Uterus (tissue), 4 donors: ENCODE measurements around the gene NAA15. TPM values are rescaled to one million over a fixed set of nuclear protein-coding genes. Genes with fewer than 3 reads are reported as not detected.

ENCODE experiments used
- DNase-seq, 2 donors: peaks; one replicate each; pipeline ENCODE4 v3.0.0-alpha.2; 2019 to 2020
- H3K27ac ChIP-seq, 2 donors: fragments of 200-600 bp; sonication (generic); 1 replicate in 1 of 2; 2 replicates in 1 of 2; pipeline ENCODE4 v1.5.1; 2016 to 2018
- H3K27me3 ChIP-seq, 2 donors: fragments of 200-600 bp; sonication (generic); one replicate each; pipeline ENCODE4 v1.5.1; 2018 to 2019; ENCODE audit warnings: control low read depth in 1 of 2
- H3K36me3 ChIP-seq, 2 donors: fragments of 200-600 bp; sonication (generic); one replicate each; pipeline ENCODE4 v1.5.1; 2019; ENCODE audit warnings: control low read depth in 1 of 2
- H3K4me1 ChIP-seq, 2 donors: fragments of 200-600 bp; sonication (generic); one replicate each; pipeline ENCODE4 v1.5.1; 2018 to 2019; ENCODE audit warnings: control low read depth in 1 of 2
- H3K4me3 ChIP-seq, 2 donors: fragments of 200-600 bp; sonication (generic); 1 replicate in 1 of 2; 2 replicates in 1 of 2; pipeline ENCODE4 v1.5.1; 2018 to 2019; ENCODE audit warnings: mild to moderate bottlenecking in 1 of 2
- H3K9me3 ChIP-seq, 2 donors: fragments of 200-600 bp; sonication (generic); one replicate each; pipeline ENCODE4 v1.5.1; 2019; ENCODE audit warnings: control low read depth in 1 of 2
- POLR2A ChIP-seq, 2 donors: fragments of 450-650 bp; IDR thresholded peaks; one replicate each; pipeline ENCODE4 v1.6.1; 2016; ENCODE audit warnings: antibody characterized with exemption in 2 of 2, mild to moderate bottlenecking in 1 of 2, moderate library complexity in 1 of 2
- intact Hi-C: fragments of 100-400 bp; cut with DNase I; formaldehyde crosslinking; loops from one replicate; pipeline ENCODE4 v1.15.1; 2023; ENCODE audit warnings: low total_unique reads
- total RNA-seq, 4 donors: library from RNA; depleted of rRNA in 3 of 4; stranded (reverse); fragments of >200 nt in 3 of 4; gene quantifications; one replicate each; pipeline versions ENCODE4 v1.1.0 to v1.2.4, GENCODE V29; 2014 to 2023
- TF ChIP-seq, protein P1 (sequence below), 4 experiments: fragments of 200-600 bp in 2 of 4; fragments of 450-650 bp in 2 of 4; sonication (generic) in 2 of 4; IDR thresholded peaks; one replicate each; pipeline ENCODE4 v1.5.1; 2016 to 2019; ENCODE audit warnings: antibody characterized with exemption in 4 of 4, mild to moderate bottlenecking in 2 of 4, moderate library complexity in 1 of 4
- donor health status: DM: yes; HTN: yes; CAD: no.

Gene NAA15
- total RNA-seq, 4 donors from 2014 or later = 47.1 to 75.1 (median 54.1) TPM

DNA sequence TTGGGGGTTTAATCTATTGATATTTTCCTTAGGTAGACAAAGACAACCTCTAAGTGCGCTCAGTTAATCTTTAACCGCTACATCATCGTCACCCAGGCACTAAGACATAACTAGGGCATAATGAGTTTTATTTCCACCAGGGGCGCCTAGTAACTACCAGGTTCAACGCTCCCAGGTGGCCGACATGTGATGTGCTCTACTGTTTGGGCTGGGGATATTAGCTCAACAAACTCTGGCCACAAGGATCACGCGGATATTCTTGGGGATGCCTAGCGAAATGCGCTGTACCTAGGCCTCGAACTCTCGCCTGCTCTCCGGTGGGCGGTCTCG is 151.7 kb downstream of the NAA15 start:
- H3K4me3 ChIP-seq = peak overlapping the region; percentile 94 to 97

DNA sequence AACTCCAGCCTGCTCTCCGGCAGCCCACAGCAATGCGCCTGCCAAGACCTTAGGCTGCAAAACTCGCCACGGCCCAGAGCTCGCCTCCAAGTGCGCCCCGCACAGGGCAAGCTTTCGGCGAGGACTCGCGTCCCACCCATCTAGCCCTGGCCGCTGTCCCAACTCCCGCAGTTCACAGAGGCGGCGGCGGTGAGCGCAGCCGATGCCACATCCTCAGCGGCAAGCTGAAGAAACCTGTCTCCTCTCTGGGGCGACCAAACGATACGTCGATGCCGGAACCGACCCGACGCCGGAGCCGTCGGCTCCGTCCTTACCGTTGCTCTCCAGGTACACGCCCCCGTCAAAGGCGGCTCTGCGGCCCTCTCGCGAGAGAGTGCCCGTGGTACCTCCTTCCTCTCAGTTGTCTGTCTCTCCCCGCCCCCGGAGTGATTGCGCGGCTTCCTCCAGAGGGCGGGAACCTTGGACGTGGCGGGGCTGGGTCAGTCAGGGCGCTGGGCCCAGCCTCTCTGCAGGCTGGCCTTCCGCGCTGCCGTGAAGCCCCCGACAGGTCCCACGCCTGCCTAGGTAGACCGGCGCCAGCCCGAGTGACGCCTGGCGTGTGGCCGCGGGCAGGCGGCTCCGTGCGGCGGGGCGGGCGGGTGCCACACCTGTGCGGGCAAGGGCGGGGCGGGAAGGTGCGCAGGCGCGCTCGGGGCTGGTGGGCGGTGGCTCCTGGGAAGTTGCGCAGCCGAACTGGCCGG is 152.2 kb downstream of the NAA15 start:
- Histone ChIP-seq H3K9me3 (no peaks in the 10 kb centered on the region), H3K36me3 (no peaks in the 10 kb centered on the region), H3K4me3 (peak overlapping the region; percentile 94 to 97), H3K4me1 (no peaks in the 10 kb centered on the region), H3K27me3 (no peaks in the 10 kb centered on the region), H3K27ac (peak overlapping the region; percentile 98 to 99)
- intact Hi-C loops = loop anchor here (10.0 kb wide), 1 partner anchor 101 kb away; the partner anchor contains the start of gene SETD7
- peak; percentile 97 to 99 for DNase-seq
- TF ChIP-seq, protein P1, sequence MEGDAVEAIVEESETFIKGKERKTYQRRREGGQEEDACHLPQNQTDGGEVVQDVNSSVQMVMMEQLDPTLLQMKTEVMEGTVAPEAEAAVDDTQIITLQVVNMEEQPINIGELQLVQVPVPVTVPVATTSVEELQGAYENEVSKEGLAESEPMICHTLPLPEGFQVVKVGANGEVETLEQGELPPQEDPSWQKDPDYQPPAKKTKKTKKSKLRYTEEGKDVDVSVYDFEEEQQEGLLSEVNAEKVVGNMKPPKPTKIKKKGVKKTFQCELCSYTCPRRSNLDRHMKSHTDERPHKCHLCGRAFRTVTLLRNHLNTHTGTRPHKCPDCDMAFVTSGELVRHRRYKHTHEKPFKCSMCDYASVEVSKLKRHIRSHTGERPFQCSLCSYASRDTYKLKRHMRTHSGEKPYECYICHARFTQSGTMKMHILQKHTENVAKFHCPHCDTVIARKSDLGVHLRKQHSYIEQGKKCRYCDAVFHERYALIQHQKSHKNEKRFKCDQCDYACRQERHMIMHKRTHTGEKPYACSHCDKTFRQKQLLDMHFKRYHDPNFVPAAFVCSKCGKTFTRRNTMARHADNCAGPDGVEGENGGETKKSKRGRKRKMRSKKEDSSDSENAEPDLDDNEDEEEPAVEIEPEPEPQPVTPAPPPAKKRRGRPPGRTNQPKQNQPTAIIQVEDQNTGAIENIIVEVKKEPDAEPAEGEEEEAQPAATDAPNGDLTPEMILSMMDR (IDR thresholded peaks at IDR 0.05) = peak in 1 of 4 experiments; percentile 7
- TF ChIP-seq POLR2A (IDR thresholded peaks at IDR 0.05) = peak; percentile 85 to 88

More for the DNA sequence above, 151.7 kb downstream of the NAA15 start:
- intact Hi-C loops = loop anchor here (10.0 kb wide), 1 partner anchor 102 kb away; the partner anchor contains the start of gene SETD7
- Histone ChIP-seq H3K36me3 (no peaks in the 10 kb centered on the region), H3K27ac (peak overlapping the region; percentile 98 to 99), H3K9me3 (no peaks in the 10 kb centered on the region), H3K27me3 (no peaks in the 10 kb centered on the region), H3K4me1 (no peaks in the 10 kb centered on the region)
- no peak for TF ChIP-seq POLR2A (IDR thresholded peaks at IDR 0.05)
- TF ChIP-seq, protein P1 (IDR thresholded peaks at IDR 0.05) = peak in 2 of 4 experiments; percentile 21 to 38
- DNase-seq = no peak

DNA sequence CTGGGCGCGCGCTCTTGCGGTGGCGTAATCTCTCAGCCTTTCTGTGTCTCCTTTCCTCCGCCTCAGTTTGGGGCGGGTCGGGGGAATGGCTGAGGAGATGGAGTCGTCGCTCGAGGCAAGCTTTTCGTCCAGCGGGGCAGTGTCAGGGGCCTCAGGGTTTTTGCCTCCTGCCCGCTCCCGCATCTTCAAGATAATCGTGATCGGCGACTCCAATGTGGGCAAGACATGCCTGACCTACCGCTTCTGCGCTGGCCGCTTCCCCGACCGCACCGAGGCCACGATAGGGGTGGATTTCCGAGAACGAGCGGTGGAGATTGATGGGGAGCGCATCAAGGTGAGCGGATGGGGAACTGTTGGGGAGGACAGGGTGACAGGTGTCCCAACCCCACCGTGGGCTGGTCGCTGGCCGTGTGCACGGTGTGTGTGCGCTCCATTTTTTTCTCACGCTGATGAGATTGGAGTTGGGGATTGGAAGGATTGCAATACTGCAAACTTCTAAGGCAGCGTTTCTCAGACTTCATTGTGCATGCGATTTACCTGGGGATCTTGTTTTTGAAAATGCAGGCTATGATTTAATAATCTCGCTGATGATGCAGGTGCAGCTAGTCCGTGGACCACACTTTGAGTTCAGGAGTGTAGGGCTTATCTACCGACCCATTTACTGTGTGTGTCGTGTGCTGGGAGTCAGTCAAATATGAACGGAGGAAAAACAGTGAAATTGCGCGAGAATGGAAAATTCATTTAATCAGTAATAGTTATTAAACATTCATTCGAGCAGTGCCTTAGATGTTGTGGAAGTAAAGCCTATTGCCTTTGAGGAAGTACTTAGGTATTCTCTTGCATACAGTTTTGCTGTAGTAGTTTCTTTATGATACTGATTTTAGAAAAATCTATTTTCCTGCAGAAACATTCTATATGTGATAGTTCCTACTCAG is 153.1 kb downstream of the NAA15 start, which contains the start of gene RAB33B:
Gene RAB33B (plus strand): TSS at position 11 of the 935 bp plus-strand sequence. CDS start 75 bp downstream, at position 86.
- H3K4me1 ChIP-seq = no peaks in the 10 kb centered on the region
- H3K9me3 ChIP-seq = no peaks in the 10 kb centered on the region
- intact Hi-C loops = loop anchor here (10.0 kb wide), 1 partner anchor 100 kb away; the partner anchor contains the start of gene SETD7
- no peaks in the 10 kb centered on the region for H3K27me3 ChIP-seq
- DNase-seq = no peak
- peak within 1 kb of the TSS; percentile 94 to 97 for H3K4me3 ChIP-seq
- H3K27ac ChIP-seq = peak within 1 kb of the TSS; percentile 98 to 99
- no peaks in the 10 kb centered on the region for H3K36me3 ChIP-seq
- TF ChIP-seq, protein P1 (IDR thresholded peaks at IDR 0.05) = no peak
- peak; percentile 79 to 94 for TF ChIP-seq POLR2A (IDR thresholded peaks at IDR 0.05)

DNA sequence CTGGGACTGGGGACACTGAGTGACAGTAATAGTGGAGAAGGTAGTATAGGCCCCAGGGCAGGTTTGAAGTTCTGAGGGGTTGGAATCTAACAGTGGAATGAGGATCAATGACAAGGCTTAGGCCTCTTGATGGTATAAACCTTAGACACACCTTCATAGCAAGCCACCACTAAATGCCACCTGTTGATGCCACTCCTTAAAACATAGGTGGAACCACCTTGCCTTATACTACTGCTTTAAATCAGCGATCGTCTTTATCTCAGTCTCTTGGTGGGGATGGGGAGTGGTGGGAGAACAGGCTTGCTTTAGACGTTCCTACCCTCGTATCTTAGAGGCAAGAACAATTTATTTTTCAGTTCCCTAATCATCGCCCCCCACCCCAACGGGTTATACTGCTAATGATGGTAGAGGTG is 153.8 kb downstream of the NAA15 start:
- Histone ChIP-seq H3K9me3 (no peaks in the 10 kb centered on the region), H3K4me1 (no peaks in the 10 kb centered on the region), H3K4me3 (peak overlapping the region; percentile 94 to 97), H3K27ac (peak overlapping the region; percentile 98 to 99), H3K27me3 (no peaks in the 10 kb centered on the region), H3K36me3 (no peaks in the 10 kb centered on the region)
- DNase-seq = no peak
- intact Hi-C loops = loop anchor here (10.0 kb wide), 1 partner anchor 100 kb away; the partner anchor contains the start of gene SETD7
- TF ChIP-seq POLR2A (IDR thresholded peaks at IDR 0.05) = no peak
- TF ChIP-seq, protein P1 (IDR thresholded peaks at IDR 0.05) = no peak
